OCI-LY3 (cell line): Measurements from ENCODE around the gene PARP8.

Source experiments
- EZH2phosphoT487 ChIP-seq: fragments of 200-600 bp; shearing (Covaris generic); IDR thresholded peaks from 2 replicates; pipeline ENCODE4 v1.6.1; 2018; ENCODE audit warnings: antibody characterized with exemption, mixed run types, low read depth
- TF ChIP-seq, protein P1 (sequence below): fragments of 200-600, 300-600 bp; sonication (generic); IDR thresholded peaks from 2 replicates; pipeline ENCODE4 v1.5.1; 2014; ENCODE audit warnings: antibody characterized with exemption, low read length, low read depth

DNA sequence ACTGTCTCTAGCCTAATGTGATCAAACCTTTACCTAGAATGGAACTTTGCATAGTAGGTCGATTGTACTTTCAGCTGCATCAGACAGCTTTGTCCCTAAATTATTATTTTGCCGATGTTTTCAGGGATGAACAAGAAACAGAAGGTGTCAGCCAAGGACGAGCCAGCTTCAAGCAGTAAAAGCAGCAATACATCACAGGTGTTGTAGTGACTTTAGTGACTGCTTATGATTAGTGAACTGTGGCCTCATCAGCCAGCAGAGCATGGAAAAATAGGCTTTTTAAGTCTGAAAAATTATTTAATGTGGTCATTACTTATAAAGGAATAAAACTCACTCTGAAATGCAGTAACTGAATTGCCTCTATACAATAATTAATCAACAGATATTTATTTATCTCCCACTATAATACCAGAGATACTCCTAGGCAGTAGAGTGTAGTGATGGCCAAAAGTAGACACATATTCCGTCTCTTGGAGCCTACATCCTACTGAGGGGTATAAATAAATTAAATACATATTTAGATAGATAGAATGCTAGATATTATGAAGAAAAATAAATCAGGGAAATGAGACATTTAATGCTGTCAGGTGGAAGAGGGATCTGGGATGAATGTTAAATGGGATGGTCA lies 166.3 kb downstream of the PARP8 start:
- TF ChIP-seq, protein P1, sequence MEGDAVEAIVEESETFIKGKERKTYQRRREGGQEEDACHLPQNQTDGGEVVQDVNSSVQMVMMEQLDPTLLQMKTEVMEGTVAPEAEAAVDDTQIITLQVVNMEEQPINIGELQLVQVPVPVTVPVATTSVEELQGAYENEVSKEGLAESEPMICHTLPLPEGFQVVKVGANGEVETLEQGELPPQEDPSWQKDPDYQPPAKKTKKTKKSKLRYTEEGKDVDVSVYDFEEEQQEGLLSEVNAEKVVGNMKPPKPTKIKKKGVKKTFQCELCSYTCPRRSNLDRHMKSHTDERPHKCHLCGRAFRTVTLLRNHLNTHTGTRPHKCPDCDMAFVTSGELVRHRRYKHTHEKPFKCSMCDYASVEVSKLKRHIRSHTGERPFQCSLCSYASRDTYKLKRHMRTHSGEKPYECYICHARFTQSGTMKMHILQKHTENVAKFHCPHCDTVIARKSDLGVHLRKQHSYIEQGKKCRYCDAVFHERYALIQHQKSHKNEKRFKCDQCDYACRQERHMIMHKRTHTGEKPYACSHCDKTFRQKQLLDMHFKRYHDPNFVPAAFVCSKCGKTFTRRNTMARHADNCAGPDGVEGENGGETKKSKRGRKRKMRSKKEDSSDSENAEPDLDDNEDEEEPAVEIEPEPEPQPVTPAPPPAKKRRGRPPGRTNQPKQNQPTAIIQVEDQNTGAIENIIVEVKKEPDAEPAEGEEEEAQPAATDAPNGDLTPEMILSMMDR = no peak
- TF ChIP-seq EZH2phosphoT487 = no peak
